ENCODE data around the gene KRTAP1-1.

DNA sequence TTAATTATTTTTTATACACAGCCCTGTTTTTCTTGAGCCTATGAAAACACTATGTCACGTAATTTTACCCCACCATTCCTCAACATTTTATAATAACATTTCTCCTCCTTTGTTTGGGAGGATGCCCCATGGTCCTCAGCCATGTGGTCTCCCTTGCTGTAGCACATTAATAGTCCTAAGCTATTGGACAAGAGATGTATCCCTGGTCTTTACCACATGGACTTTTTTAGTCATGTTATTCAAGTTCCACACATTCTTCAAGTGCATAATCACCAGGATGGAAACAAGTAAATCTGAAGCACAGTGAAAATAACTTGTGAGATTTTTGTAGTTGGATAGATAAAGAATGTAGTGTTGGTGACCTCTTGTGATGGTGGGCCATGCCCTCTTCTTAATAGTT lies 20.7 kb upstream of the KRTAP1-1 start:
- TF ChIP-seq HDAC6 (IDR thresholded peaks at IDR 0.05; ENCODE audit: low read depth, low read length) (no peak), POLR2A (IDR thresholded peaks at IDR 0.05; ENCODE audit: control extremely low read depth in 1 of 2, low read depth in 2 of 2, low read length in 2 of 2) (no peak), POU5F1 (IDR thresholded peaks at IDR 0.05; ENCODE audit: low read depth, low read length) (no peak), JUN (IDR thresholded peaks at IDR 0.05; ENCODE audit: low read depth, low read length) (no peak), EZH2 (IDR thresholded peaks at IDR 0.05; ENCODE audit: low read depth, low read length, severe bottlenecking) (no peak), YY1 (IDR thresholded peaks at IDR 0.05; ENCODE audit: low read depth, low read length) (no peak), SIRT6 (IDR thresholded peaks at IDR 0.05; ENCODE audit: low read length) (no peak), ZNF274 (IDR thresholded peaks at IDR 0.05; ENCODE audit: borderline replicate concordance, extremely low read depth, low read length) (no peak), CEBPB (IDR thresholded peaks at IDR 0.05; ENCODE audit: low read depth, low read length) (no peak)
- TF ChIP-seq, protein P1, sequence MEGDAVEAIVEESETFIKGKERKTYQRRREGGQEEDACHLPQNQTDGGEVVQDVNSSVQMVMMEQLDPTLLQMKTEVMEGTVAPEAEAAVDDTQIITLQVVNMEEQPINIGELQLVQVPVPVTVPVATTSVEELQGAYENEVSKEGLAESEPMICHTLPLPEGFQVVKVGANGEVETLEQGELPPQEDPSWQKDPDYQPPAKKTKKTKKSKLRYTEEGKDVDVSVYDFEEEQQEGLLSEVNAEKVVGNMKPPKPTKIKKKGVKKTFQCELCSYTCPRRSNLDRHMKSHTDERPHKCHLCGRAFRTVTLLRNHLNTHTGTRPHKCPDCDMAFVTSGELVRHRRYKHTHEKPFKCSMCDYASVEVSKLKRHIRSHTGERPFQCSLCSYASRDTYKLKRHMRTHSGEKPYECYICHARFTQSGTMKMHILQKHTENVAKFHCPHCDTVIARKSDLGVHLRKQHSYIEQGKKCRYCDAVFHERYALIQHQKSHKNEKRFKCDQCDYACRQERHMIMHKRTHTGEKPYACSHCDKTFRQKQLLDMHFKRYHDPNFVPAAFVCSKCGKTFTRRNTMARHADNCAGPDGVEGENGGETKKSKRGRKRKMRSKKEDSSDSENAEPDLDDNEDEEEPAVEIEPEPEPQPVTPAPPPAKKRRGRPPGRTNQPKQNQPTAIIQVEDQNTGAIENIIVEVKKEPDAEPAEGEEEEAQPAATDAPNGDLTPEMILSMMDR (IDR thresholded peaks at IDR 0.05; ENCODE audit: control extremely low read depth in 1 of 3, insufficient read depth in 1 of 3, low read depth in 1 of 3, low read length in 3 of 3) = no peak

Data from H1 (cell line).